Activated T-helper 1 cell treated with anti-CD3 and anti-CD28 coated beads, Interleukin-12 subunit alpha, Interleukin-12 subunit beta, Interleukin-2, Interleukin-4 antibody, amounts not matched to agents 30 ng/mL and 10 ng/mL and 1 ng/mL, durations not matched to agents 14 hours and 24 hours and 36 hours (primary cell): ENCODE results near the gene WDR55. TPM values are rescaled to one million over a fixed set of nuclear protein-coding genes. Genes with fewer than 3 reads are reported as not detected.
"Not testable (repeated sequence)": the region's sequence is repeated elsewhere in the genome, so short reads cannot be mapped to it uniquely, and the experiment has no call there.

Source experiments
- DNase-seq: peaks from one replicate; pipeline ENCODE4 v3.0.0; 2021; ENCODE audit warnings: low spot score
- H3K27ac Mint-ChIP-seq: one replicate; pipeline ENCODE4 v1.8.0; 2021; ENCODE audit warnings: mild to moderate bottlenecking, mixed read lengths
- H3K27me3 Mint-ChIP-seq: one replicate; pipeline ENCODE4 v1.8.0; 2022; ENCODE audit warnings: mild to moderate bottlenecking, moderate library complexity, mixed read lengths; ENCODE audit not compliant: insufficient read depth
- H3K36me3 Mint-ChIP-seq: one replicate; pipeline ENCODE4 v1.8.0; 2021; ENCODE audit warnings: low read depth, mixed read lengths
- H3K4me1 Mint-ChIP-seq: one replicate; pipeline ENCODE4 v1.8.0; 2021; ENCODE audit warnings: low read depth, mixed read lengths
- H3K4me3 Mint-ChIP-seq: one replicate; pipeline ENCODE4 v1.8.0; 2021; ENCODE audit warnings: mild to moderate bottlenecking, moderate library complexity, mixed read lengths
- H3K9me3 Mint-ChIP-seq: one replicate; pipeline ENCODE4 v1.8.0; 2021; ENCODE audit warnings: mixed read lengths
- intact Hi-C: fragments of 100-400 bp; cut with micrococcal nuclease; formaldehyde crosslinking; loops from one replicate; pipeline ENCODE4 v1.15.1; 2024
- total RNA-seq: library from RNA; stranded (reverse); gene quantifications from 2 replicates; pipeline ENCODE4 v1.2.3, GENCODE V29; 2022

WDR55 gene
- total RNA-seq, 1 donor from 2014 or later, result 42.7 TPM

- Mint-ChIP-seq H3K27ac (peak within 1 kb of the TSS; percentile 88), H3K4me1 (peaks cover 22% of the 10 kb centered on the region), H3K9me3 (no peaks in the 10 kb centered on the region), H3K36me3 (peaks cover 62% of the 10 kb centered on the region), H3K4me3 (peak within 1 kb of the TSS; percentile 96), H3K27me3 (no peaks in the 10 kb centered on the region)
- intact Hi-C loops, result loop anchor here (1.0 to 5.0 kb wide), 8 partner anchors 9 to 917 kb away; partner anchors contain the start of genes ANKHD1, APBB3, DIAPH1 and HARS1
- peak; percentile 92 for DNase-seq
Observed at GRCh38 chr5:140700177-140701144, 35.8 kb downstream of the WDR55 start, which contains the start of gene ZMAT2. ZMAT2 (plus strand) TSS chr5:140700447; CDS start chr5:140700461, 14 bp downstream.

GRCh38 chr5:140707812-140708211, 43.1 kb downstream of the WDR55 start:
- H3K36me3 Mint-ChIP-seq, result peaks cover 23% of the 10 kb centered on the region
- no peak for DNase-seq
- H3K9me3 Mint-ChIP-seq, result no peaks in the 10 kb centered on the region
- peak overlapping the region; percentile 1 for H3K27ac Mint-ChIP-seq
- peaks cover 22% of the 10 kb centered on the region for H3K4me1 Mint-ChIP-seq
- intact Hi-C loops, result no loop called here
- no peak overlapping the region for H3K4me3 Mint-ChIP-seq
- H3K27me3 Mint-ChIP-seq, result peaks cover 5% of the 10 kb centered on the region

DNA sequence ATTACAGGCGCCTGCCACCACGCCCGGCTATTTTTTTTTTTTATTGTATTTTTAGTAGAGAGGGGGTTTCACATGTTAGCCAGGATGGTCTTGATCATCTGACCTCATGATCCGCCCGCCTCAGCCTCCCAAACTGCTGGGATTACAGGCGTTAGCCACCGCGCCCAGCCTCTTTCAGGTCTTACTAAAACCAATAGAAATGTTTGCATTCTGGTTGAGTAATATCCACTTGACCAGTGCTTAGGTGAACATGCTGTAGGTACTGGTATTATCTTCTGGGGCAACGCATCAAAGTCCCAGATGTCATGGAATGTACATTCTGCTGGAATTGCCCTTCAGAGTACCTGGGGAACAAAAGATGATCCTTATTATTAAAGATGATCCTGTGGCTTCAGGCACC, 44.1 kb downstream of the WDR55 start:
- H3K27ac Mint-ChIP-seq, DNase-seq, H3K4me3 Mint-ChIP-seq, intact Hi-C loops, H3K9me3 Mint-ChIP-seq, H3K27me3 Mint-ChIP-seq: not testable (repeated sequence)
- Mint-ChIP-seq H3K4me1 (peaks cover 22% of the 10 kb centered on the region), H3K36me3 (peaks cover 22% of the 10 kb centered on the region)

DNA sequence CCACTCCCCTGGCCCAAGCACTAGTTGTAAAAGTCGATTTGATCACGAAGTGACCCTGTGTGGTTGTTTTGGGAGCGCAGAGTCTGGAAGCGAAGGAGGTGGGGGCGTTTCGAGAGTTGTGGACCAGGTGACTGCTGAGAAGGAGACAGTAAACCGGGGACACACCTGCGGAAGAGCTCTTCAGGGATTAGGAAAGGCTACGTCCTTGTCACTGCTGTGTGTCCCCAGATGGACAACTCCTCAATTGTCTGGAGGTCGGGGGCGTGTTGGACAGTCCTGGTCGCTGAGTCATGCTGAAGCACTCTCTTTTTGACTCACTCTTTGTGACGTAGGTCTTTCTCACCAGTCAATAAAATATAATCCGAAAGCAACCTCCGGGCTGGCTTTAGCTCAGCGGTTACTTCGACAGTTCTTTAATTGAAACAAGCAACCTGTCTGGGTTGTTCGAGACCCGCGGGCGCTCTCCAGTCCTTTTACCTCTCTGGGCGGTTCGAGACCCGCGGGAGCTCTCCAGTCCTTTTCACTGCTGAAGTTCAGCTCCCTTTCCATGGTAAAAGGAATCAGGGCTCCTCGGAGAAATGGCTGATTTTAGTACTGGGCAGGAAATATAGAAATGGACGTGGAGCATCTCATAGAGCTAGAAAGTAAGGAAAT, 46.3 kb downstream of the WDR55 start:
- Mint-ChIP-seq H3K4me3 (peak overlapping the region; percentile 91), H3K36me3 (peaks cover 7% of the 10 kb centered on the region), H3K27me3 (peaks cover 8% of the 10 kb centered on the region), H3K4me1 (peaks cover 22% of the 10 kb centered on the region), H3K27ac (peak overlapping the region; percentile 94), H3K9me3 (no peaks in the 10 kb centered on the region)
- intact Hi-C loops, result loop anchor here (1.0 to 10.0 kb wide), 8 partner anchors 9 to 606 kb away; partner anchors contain the start of genes CYSTM1, HARS1, HARS2 and TMCO6
- peak; percentile 87 for DNase-seq

GRCh38 chr5:140711794-140712193, 47.1 kb downstream of the WDR55 start:
- intact Hi-C loops, result loop anchor here (1.0 to 10.0 kb wide), 8 partner anchors 9 to 607 kb away; partner anchors contain the start of genes CYSTM1, HARS1, HARS2 and TMCO6
- no peaks in the 10 kb centered on the region for H3K9me3 Mint-ChIP-seq
- H3K36me3 Mint-ChIP-seq, result peaks cover 3% of the 10 kb centered on the region
- H3K4me3 Mint-ChIP-seq, result peak overlapping the region; percentile 91
- H3K27ac Mint-ChIP-seq, result peak overlapping the region; percentile 48
- H3K27me3 Mint-ChIP-seq, result peaks cover 8% of the 10 kb centered on the region
- H3K4me1 Mint-ChIP-seq, result peaks cover 22% of the 10 kb centered on the region
- no peak for DNase-seq

- Mint-ChIP-seq H3K9me3 (no peaks in the 10 kb centered on the region), H3K4me3 (no peak overlapping the region), H3K27me3 (peaks cover 8% of the 10 kb centered on the region), H3K4me1 (peaks cover 22% of the 10 kb centered on the region), H3K36me3 (no peaks in the 10 kb centered on the region), H3K27ac (no peak overlapping the region)
- intact Hi-C loops, result loop anchor here (5.0 to 10.0 kb wide), 2 partner anchors 536 to 609 kb away; partner anchors contain the start of gene CYSTM1
- no peak for DNase-seq
Observed at GRCh38 chr5:140713562-140714094, 48.9 kb downstream of the WDR55 start.

DNA sequence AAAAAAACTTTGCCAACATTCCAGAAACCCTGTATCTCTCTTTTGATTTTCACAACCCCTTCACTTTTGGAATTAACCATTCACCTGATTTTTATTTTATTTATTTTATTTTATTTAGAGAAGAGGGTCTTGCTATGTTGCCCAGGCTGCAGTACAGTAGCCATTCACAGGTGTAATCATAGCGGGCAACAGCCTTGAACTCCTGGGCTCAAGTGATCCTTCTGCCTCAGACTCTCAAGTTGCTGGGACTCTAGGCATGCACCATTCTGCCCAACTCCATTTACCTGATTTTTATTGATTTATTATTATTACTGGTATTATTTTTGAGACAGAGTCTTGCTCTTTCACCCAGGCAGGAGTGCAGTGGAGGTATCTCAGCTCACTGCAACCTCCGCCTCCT, 51.5 kb downstream of the WDR55 start:
- not testable (repeated sequence) for H3K27ac Mint-ChIP-seq, H3K4me3 Mint-ChIP-seq, H3K9me3 Mint-ChIP-seq, H3K27me3 Mint-ChIP-seq, DNase-seq, H3K36me3 Mint-ChIP-seq
- peaks cover 16% of the 10 kb centered on the region for H3K4me1 Mint-ChIP-seq
- intact Hi-C loops, result loop anchor here (10.0 kb wide), 1 partner anchor 611 kb away; no protein-coding TSS in a partner anchor

DNA sequence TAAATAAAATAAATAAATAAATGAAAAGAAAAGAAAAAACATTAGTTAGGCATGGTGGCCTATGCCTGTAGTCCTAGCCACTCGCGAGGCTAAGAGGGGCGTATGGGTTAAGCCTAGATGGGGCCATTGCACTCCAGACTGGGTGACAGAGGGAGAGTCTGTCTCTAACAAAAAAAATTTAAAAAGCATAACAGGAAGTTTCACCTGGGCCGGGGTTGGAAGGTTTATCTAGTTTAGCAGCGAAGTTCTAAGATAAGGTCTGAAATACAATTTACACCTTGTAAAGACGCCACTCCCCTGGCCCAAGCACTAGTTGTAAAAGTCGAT, 53.5 kb downstream of the WDR55 start:
- intact Hi-C loops, result loop anchor here (10.0 kb wide), 1 partner anchor 613 kb away; no protein-coding TSS in a partner anchor
- peaks cover 6% of the 10 kb centered on the region for H3K4me1 Mint-ChIP-seq
- no peak overlapping the region for H3K27ac Mint-ChIP-seq
- H3K27me3 Mint-ChIP-seq, result peaks cover 13% of the 10 kb centered on the region
- no peaks in the 10 kb centered on the region for H3K36me3 Mint-ChIP-seq
- no peak for DNase-seq
- no peaks in the 10 kb centered on the region for H3K9me3 Mint-ChIP-seq
- peak overlapping the region; percentile 13 for H3K4me3 Mint-ChIP-seq

DNA sequence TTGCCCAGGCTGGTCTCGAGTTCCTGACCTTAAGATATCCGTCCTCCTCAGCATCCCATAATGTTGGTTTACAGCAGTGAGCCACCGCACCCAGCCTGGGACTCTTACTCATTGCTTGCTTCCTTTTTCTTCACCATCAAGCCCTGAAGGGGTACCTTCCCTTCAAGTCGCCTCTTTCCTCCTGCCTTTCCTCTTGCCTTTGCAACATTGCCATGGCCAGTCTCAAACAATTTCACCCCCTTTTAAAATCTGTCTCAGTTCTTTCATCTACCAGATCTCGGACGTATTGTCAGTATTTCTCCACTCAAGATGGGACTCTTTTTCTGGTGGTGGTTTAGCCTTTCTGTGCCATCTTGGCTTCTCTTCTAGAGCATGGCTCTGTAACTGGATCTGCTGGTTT, 56.0 kb downstream of the WDR55 start:
- H3K36me3 Mint-ChIP-seq, result not testable (repeated sequence)
- intact Hi-C loops, result loop anchor here (1.0 kb wide), 4 partner anchors 9 to 476 kb away; no protein-coding TSS in a partner anchor

GRCh38 chr5:140721395-140721794, 56.7 kb downstream of the WDR55 start:
- H3K27me3 Mint-ChIP-seq, result peaks cover 22% of the 10 kb centered on the region
- H3K4me1 Mint-ChIP-seq, result peaks cover 17% of the 10 kb centered on the region
- DNase-seq, intact Hi-C loops, H3K9me3 Mint-ChIP-seq, H3K4me3 Mint-ChIP-seq, H3K27ac Mint-ChIP-seq, H3K36me3 Mint-ChIP-seq: not testable (repeated sequence)

More for the DNA sequence above, 56.0 kb downstream of the WDR55 start:
- not testable (repeated sequence) for DNase-seq, H3K4me3 Mint-ChIP-seq, H3K27ac Mint-ChIP-seq, H3K9me3 Mint-ChIP-seq
- peaks cover 18% of the 10 kb centered on the region for H3K27me3 Mint-ChIP-seq
- peaks cover 12% of the 10 kb centered on the region for H3K4me1 Mint-ChIP-seq
